Measurements from ENCODE around the gene PLIN4. TPM values are rescaled to one million over a fixed set of nuclear protein-coding genes. Genes with fewer than 3 reads are reported as not detected.

PLIN4 gene
- total and polyA plus RNA-seq, 9 of the 15 experiments (the other 6 are each of a cell fraction or from before 2014, with no cell fraction given), result 0.04 to 0.16 (median 0.07) TPM; not detected in 3

DNA sequence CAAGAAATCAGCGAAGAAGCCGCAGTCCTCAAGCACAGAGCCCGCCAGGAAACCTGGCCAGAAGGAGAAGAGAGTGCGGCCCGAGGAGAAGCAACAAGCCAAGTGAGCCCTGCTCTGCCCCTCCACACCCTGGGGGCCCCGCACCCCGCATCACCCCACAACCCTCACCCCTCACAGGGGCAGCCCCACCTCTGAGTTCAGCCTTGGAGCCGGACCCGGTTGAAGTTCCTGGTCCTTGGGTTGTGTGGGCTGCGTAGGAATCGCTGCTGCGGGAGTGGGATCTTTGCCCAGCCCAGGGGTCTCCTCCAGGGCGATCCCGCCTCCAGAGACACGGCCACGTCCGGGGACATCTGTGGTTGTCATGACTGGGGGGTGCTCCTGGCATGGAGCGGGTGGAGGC, 22.0 kb downstream of the PLIN4 start:
- Histone ChIP-seq H3K79me2 (ENCODE audit: control insufficient read depth, insufficient read depth, low read length) (no peaks in the 10 kb centered on the region), H2AFZ (ENCODE audit: low read depth, low read length) (no peak overlapping the region), H3K9ac (ENCODE audit: insufficient read depth in 1 of 2, low read depth in 2 of 2, low read length in 2 of 2) (no peak overlapping the region), H3K4me3 (no peak overlapping the region), H3K4me2 (ENCODE audit: insufficient read depth, low read length) (no peak overlapping the region), H3K27ac (ENCODE audit: extremely low read depth, low read depth, low read length) (no peak overlapping the region), H3K36me3 (ENCODE audit: control insufficient read depth, insufficient read depth, low read length) (peaks cover 69% of the 10 kb centered on the region), H3K4me1 (replicated peaks in 1 of 2; ENCODE audit: control insufficient read depth in 2 of 2, insufficient read depth in 2 of 2, low read length in 2 of 2) (peaks cover 0 to 14% of the 10 kb centered on the region in 2 experiments; a peak in 1 of 5 replicates), H4K20me1 (replicated peaks; ENCODE audit: control insufficient read depth, insufficient read depth, low read length) (no peaks in the 10 kb centered on the region), H3K9me1 (ENCODE audit: control insufficient read depth, insufficient read depth, low read length) (no peaks in the 10 kb centered on the region), H3K9me3 (replicated peaks; ENCODE audit: control insufficient read depth, insufficient read depth, low read depth, low read length) (peaks cover 3% of the 10 kb centered on the region; the same call in 1 of the 2 replicates), H3K27me3 (ENCODE audit: control insufficient read depth in 2 of 2, insufficient read depth in 2 of 2, low read length in 2 of 2) (no peaks in the 10 kb centered on the region)
- TF ChIP-seq, protein P1, sequence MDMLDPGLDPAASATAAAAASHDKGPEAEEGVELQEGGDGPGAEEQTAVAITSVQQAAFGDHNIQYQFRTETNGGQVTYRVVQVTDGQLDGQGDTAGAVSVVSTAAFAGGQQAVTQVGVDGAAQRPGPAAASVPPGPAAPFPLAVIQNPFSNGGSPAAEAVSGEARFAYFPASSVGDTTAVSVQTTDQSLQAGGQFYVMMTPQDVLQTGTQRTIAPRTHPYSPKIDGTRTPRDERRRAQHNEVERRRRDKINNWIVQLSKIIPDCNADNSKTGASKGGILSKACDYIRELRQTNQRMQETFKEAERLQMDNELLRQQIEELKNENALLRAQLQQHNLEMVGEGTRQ (CRISPR knock-in tag; IDR thresholded peaks at IDR 0.05), result no peak
- no peak for TF ChIP-seq LARP7 (IDR thresholded peaks at IDR 0.05)
- no peak for TF ChIP-seq NUFIP1 (IDR thresholded peaks at IDR 0.05; ENCODE audit: partially characterized antibody)
- no peak for TF ChIP-seq ELF2 (CRISPR knock-in tag; IDR thresholded peaks at IDR 0.05)
- no peak for TF ChIP-seq ZFP30 (CRISPR knock-in tag; IDR thresholded peaks at IDR 0.05; ENCODE audit: borderline replicate concordance)
- no peak for TF ChIP-seq MYC (IDR thresholded peaks at IDR 0.05; ENCODE audit: low read depth, low read length)
- no peak for TF ChIP-seq MYC (CRISPR knock-in tag; IDR thresholded peaks at IDR 0.05; ENCODE audit: borderline replicate concordance, low read depth)
- no peak for TF ChIP-seq MTA3 (IDR thresholded peaks at IDR 0.05; ENCODE audit: borderline replicate concordance)
- CTCF ChIA-PET (ENCODE audit: low intra/inter-chr PET ratio), result no interaction called here
- DNase-seq (ENCODE audit: extremely low read depth in 1 of 4, low spot score in 3 of 4), result no peak
- intact Hi-C loops (cut with micrococcal nuclease) (no loop called here), in situ Hi-C loops (cut with MboI) (no loop called here)
- no peak for FAIRE-seq
- BruUV-seq (replicated peaks), result no TSS peak
- ATAC-seq, result no peak
- POLR2A ChIA-PET, result no interaction called here
- 77% methylated on average over 9 of the region's 18 CpGs for WGBS (ENCODE audit: insufficient coverage, low coverage, missing lambda C conversion rate)

Measured in K562 (cell line).